ENCODE results near the gene MT3.

DNA sequence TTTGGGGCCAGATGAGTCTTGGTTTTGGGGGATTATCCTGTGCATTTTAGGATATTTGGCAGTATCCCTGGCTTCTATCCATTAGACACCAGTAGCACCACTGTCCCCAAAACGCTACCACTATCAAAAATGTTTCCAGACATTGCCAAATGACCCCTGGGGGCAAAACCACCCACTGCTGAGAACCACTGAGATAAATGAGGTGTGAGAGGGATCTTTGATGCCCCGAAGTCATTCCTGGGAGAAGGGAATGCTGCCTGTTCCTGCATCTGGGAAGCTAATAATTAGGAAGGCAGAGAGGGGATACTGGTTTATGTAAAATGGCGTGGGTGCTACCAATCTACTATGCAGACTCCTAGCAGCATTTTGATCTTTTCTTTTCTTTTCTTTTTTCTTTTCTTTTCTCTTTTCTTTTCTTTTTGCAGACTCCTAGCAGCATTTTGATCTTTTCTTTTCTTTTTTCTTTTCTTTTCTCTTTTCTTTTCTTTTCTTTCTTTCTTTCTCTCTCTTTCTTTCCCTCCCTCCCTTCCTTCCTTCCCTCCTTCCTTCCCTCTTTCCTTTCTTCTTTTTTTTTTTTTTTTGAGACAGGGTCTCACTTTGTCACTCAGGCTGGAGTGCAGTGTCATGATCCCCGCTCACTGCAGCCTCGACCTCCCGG, 8.8 kb upstream of the MT3 start:
- no peak for TF ChIP-seq YY1 (IDR thresholded peaks at IDR 0.05; ENCODE audit: insufficient read depth, insufficient read length)
- TF ChIP-seq SUZ12 (IDR thresholded peaks at IDR 0.05; ENCODE audit: extremely low read depth, insufficient read depth, insufficient read length), result no peak

Data from NT2/D1 (cell line).